Adipose tissue (tissue), 3 donors: ENCODE results near the gene HNRNPF. TPM values are rescaled to one million over a fixed set of nuclear protein-coding genes. Genes with fewer than 3 reads are reported as not detected.
"Not testable (repeated sequence)": the region's sequence is repeated elsewhere in the genome, so short reads cannot be mapped to it uniquely, and the experiment has no call there.

Source experiments
- H3K27ac ChIP-seq: one replicate; pipeline ENCODE4 v1.5.1; 2013; ENCODE audit warnings: low read depth, low read length
- WGBS, 3 donors: extraction: QIAGEN DNeasy Blood & Tissue Kit; methylation state at CpG; one replicate each; pipeline ENCODE4 v1.1.7; 2013; 5-methylcytosine and 5-hydroxymethylcytosine counted together
- polyA plus RNA-seq, 3 donors: library from polyadenylated mRNA; stranded (reverse); fragments of 200-250 nt; gene quantifications; one replicate each; pipeline ENCODE4 v1.2.3, GENCODE V29; 2013
- donor health status: healthy with polysubstance abuse.
- donor health status: Bipolar disorder and iron deficiency.
- donor health status: healthy.

The HNRNPF gene
- 100 to 1,000 TPM in 2 of 3 donors, 10 to 100 TPM in 1; 90.0 to 174 (median 103) TPM for polyA plus RNA-seq

GRCh38 chr10:43408710-43409384 is at the start of gene HNRNPF:
Gene HNRNPF (minus strand): TSS chr10:43409186. CDS start chr10:43387884, 21,302 bp downstream.
- 0 to 1% (median 1%) methylated on average over 65 to 68 of the region's 68 CpGs for WGBS, 3 donors
- H3K27ac ChIP-seq, result peak within 1 kb of the TSS; percentile 99

- no peak overlapping the region for H3K27ac ChIP-seq
- 67 to 90% (median 80%) methylated on average over 3 of the region's 3 CpGs for WGBS, 3 donors
Measured at GRCh38 chr10:43458227-43458626, 49.2 kb upstream of the HNRNPF start.

GRCh38 chr10:43456561-43456960 is 47.6 kb upstream of the HNRNPF start:
- WGBS, 3 donors, result 91 to 98% (median 97%) methylated on average over 15 of the region's 15 CpGs
- not testable (repeated sequence) for H3K27ac ChIP-seq

GRCh38 chr10:43454025-43454424 is 45.0 kb upstream of the HNRNPF start:
- H3K27ac ChIP-seq, result not testable (repeated sequence)
- WGBS, 3 donors, result 74 to 86% (median 78%) methylated on average over 9 of the region's 9 CpGs

GRCh38 chr10:43453266-43453831 is 44.4 kb upstream of the HNRNPF start:
- no peak overlapping the region for H3K27ac ChIP-seq
- 71 to 84% (median 76%) methylated on average over 4 of the region's 4 CpGs for WGBS, 3 donors

GRCh38 chr10:43452356-43452914 is 43.4 kb upstream of the HNRNPF start:
- no peak overlapping the region for H3K27ac ChIP-seq
- WGBS, 3 donors, result 53 to 80% (median 66%) methylated on average over 4 of the region's 4 CpGs

- 78 to 89% (median 89%) methylated on average over 1 to 2 of the region's 2 CpGs for WGBS, 3 donors
- H3K27ac ChIP-seq, result no peak overlapping the region
Measured at GRCh38 chr10:43448742-43449141, 39.8 kb upstream of the HNRNPF start.

GRCh38 chr10:43446219-43447017 is 37.4 kb upstream of the HNRNPF start:
- WGBS, 3 donors, result 96 to 97% (median 96%) methylated on average over 48 to 53 of the region's 53 CpGs
- H3K27ac ChIP-seq, result not testable (repeated sequence)

- H3K27ac ChIP-seq, result no peak overlapping the region
- WGBS, 3 donors, result 86 to 94% (median 93%) methylated on average over 2 of the region's 2 CpGs
Measured at GRCh38 chr10:43444897-43445466, 36.0 kb upstream of the HNRNPF start.

- WGBS, 3 donors, result 79 to 95% (median 93%) methylated on average over 7 of the region's 7 CpGs
- H3K27ac ChIP-seq, result no peak overlapping the region
Measured at GRCh38 chr10:43444323-43444722, 35.3 kb upstream of the HNRNPF start.

GRCh38 chr10:43440463-43441134 is 31.6 kb upstream of the HNRNPF start:
- no peak overlapping the region for H3K27ac ChIP-seq
- WGBS, 3 donors, result 81 to 90% (median 89%) methylated on average over 5 of the region's 5 CpGs

- H3K27ac ChIP-seq, result peak overlapping the region; percentile 90
- WGBS, 3 donors, result 3 to 6% (median 6%) methylated on average over 25 to 30 of the region's 30 CpGs
Measured at GRCh38 chr10:43437141-43437870, 28.3 kb upstream of the HNRNPF start.

- 0 to 1% (median 1%) methylated on average over 62 to 69 of the region's 69 CpGs for WGBS, 3 donors
- H3K27ac ChIP-seq, result peak within 1 kb of the TSS; percentile 90
Measured at GRCh38 chr10:43436291-43437140, 27.5 kb upstream of the HNRNPF start, which contains the start of gene ZNF487. Gene ZNF487 (plus strand): TSS chr10:43437111. CDS start chr10:43475814, 38,703 bp downstream.

GRCh38 chr10:43430926-43431663 is 22.1 kb upstream of the HNRNPF start:
- WGBS, 3 donors, result 89 to 96% (median 89%) methylated on average over 8 of the region's 8 CpGs
- no peak overlapping the region for H3K27ac ChIP-seq

GRCh38 chr10:43427166-43427825 is 18.3 kb upstream of the HNRNPF start:
- 86 to 88% (median 86%) methylated on average over 12 of the region's 12 CpGs for WGBS, 3 donors
- H3K27ac ChIP-seq, result no peak overlapping the region
